Keratinocyte (primary cell): ENCODE results near the gene LGR6. TPM values are rescaled to one million over a fixed set of nuclear protein-coding genes. Genes with fewer than 3 reads are reported as not detected.

Experiments used
- DNase-seq: peaks from one replicate; pipeline ENCODE4 v3.0.0-alpha.2; 2011; ENCODE audit warnings: low read depth, missing footprints, low spot score
- FAIRE-seq: peaks from 2 replicates; lab custom pipeline; 2011; peaks lifted over from hg19 to GRCh38; lab: Jason Lieb, UNC
- H2AFZ ChIP-seq: 2 replicates; pipeline ENCODE4 v1.6.0; 2012; ENCODE audit warnings: low read length, control low read depth, inconsistent platforms; ENCODE audit not compliant: control insufficient read depth
- H3K27ac ChIP-seq: 2 replicates; pipeline ENCODE4 v1.5.1; 2011; ENCODE audit warnings: low read length; ENCODE audit not compliant: control insufficient read depth, insufficient read depth
- H3K27me3 ChIP-seq: 3 replicates; pipeline ENCODE4 v1.6.0; 2011; ENCODE audit warnings: low read length; ENCODE audit not compliant: control insufficient read depth, insufficient read depth; ENCODE audit errors: extremely low read depth
- H3K36me3 ChIP-seq, 2 experiments: 2 replicates in 1 of 2; 3 replicates in 1 of 2; pipeline ENCODE4 v1.5.1; 2011; ENCODE audit warnings: low read length in 2 of 2, mild to moderate bottlenecking in 1 of 2; ENCODE audit not compliant: control insufficient read depth in 2 of 2, insufficient read depth in 2 of 2; ENCODE audit errors: extremely low read depth in 1 of 2
- H3K4me1 ChIP-seq: 3 replicates; pipeline ENCODE4 v1.5.1; 2011; ENCODE audit warnings: low read length; ENCODE audit not compliant: control insufficient read depth, insufficient read depth; ENCODE audit errors: extremely low read depth
- H3K4me2 ChIP-seq: 3 replicates; pipeline ENCODE4 v1.6.0; 2011; ENCODE audit warnings: low read depth, low read length; ENCODE audit not compliant: control insufficient read depth, insufficient read depth; ENCODE audit errors: extremely low read depth
- H3K4me3 ChIP-seq, 3 experiments: fragments of 200-600 bp in 1 of 3; sonication (generic) in 1 of 3; 2 replicates in 2 of 3; 3 replicates in 1 of 3; pipeline ENCODE4 v1.5.1; 2011 to 2016; ENCODE audit warnings: low read length in 3 of 3, mild to moderate bottlenecking in 3 of 3, control low read depth in 2 of 3, inconsistent platforms in 1 of 3, low read depth in 1 of 3, mixed read lengths in 1 of 3, mixed run types in 1 of 3, moderate library complexity in 1 of 3; ENCODE audit not compliant: control insufficient read depth in 2 of 3, insufficient read depth in 2 of 3; ENCODE audit errors: extremely low read depth in 1 of 3
- H3K79me2 ChIP-seq: 2 replicates; pipeline ENCODE4 v1.6.0; 2012; ENCODE audit warnings: low read length; ENCODE audit not compliant: control insufficient read depth, insufficient read depth
- H3K9ac ChIP-seq: 3 replicates; pipeline ENCODE4 v1.6.0; 2011; ENCODE audit warnings: low read length; ENCODE audit not compliant: control insufficient read depth, insufficient read depth; ENCODE audit errors: extremely low read depth
- H3K9me1 ChIP-seq: 3 replicates; pipeline ENCODE4 v1.6.0; 2011; ENCODE audit warnings: low read length; ENCODE audit not compliant: control insufficient read depth, insufficient read depth; ENCODE audit errors: extremely low read depth
- H3K9me3 ChIP-seq: 2 replicates; pipeline ENCODE4 v1.5.1; 2012; ENCODE audit warnings: low read depth, low read length; ENCODE audit not compliant: control insufficient read depth
- H4K20me1 ChIP-seq: 3 replicates; pipeline ENCODE4 v1.6.0; 2011; ENCODE audit warnings: low read length; ENCODE audit not compliant: control insufficient read depth, insufficient read depth; ENCODE audit errors: extremely low read depth
- CTCF ChIP-seq, 3 experiments: IDR thresholded peaks in 1 of 3; conservative IDR thresholded peaks in 1 of 3; optimal IDR thresholded peaks in 1 of 3; 2 replicates in 2 of 3; 3 replicates in 1 of 3; pipeline versions ENCODE3 to v1.5.1; 2011; ENCODE audit warnings: low read length in 3 of 3, mild to moderate bottlenecking in 3 of 3, moderate library complexity in 2 of 3, control low read depth in 1 of 3, inconsistent platforms in 1 of 3; ENCODE audit not compliant: insufficient read depth in 2 of 3; ENCODE audit errors: extremely low read depth in 1 of 3
- EZH2 ChIP-seq: IDR thresholded peaks from one replicate; pipeline ENCODE4 v1.6.1; 2012; ENCODE audit warnings: inconsistent platforms, mild to moderate bottlenecking, low read length, moderate library complexity
- dilution Hi-C: fragments of 300-500 bp; cut with MboI; formaldehyde crosslinking; loops from one replicate; pipeline ENCODE4 v1.7.0; 2020; ENCODE audit warnings: low sequenced_read_pairs; ENCODE audit not compliant: extremely low pct_ligation_motif_present
- polyA plus RNA-seq, 5 experiments: library from polyadenylated mRNA; depleted of rRNA in 3 of 5; stranded (reverse) in 3 of 5; stranded (forward) in 1 of 5; unstranded in 1 of 5; fragments of >200 nt; gene quantifications; 1 replicate in 1 of 5; 2 replicates in 3 of 5; 3 replicates in 1 of 5; pipeline versions ENCODE4 v1.2.1 to v1.2.3, GENCODE V29; 2011 to 2012; ENCODE audit warnings: missing spikeins in 2 of 5, low read depth in 1 of 5, low replicate concordance in 1 of 5

The LGR6 gene
- polyA plus RNA-seq, 1 donor (not counting 4 experiments of a cell fraction or from before 2014, with no cell fraction given): 0.42 TPM

DNA sequence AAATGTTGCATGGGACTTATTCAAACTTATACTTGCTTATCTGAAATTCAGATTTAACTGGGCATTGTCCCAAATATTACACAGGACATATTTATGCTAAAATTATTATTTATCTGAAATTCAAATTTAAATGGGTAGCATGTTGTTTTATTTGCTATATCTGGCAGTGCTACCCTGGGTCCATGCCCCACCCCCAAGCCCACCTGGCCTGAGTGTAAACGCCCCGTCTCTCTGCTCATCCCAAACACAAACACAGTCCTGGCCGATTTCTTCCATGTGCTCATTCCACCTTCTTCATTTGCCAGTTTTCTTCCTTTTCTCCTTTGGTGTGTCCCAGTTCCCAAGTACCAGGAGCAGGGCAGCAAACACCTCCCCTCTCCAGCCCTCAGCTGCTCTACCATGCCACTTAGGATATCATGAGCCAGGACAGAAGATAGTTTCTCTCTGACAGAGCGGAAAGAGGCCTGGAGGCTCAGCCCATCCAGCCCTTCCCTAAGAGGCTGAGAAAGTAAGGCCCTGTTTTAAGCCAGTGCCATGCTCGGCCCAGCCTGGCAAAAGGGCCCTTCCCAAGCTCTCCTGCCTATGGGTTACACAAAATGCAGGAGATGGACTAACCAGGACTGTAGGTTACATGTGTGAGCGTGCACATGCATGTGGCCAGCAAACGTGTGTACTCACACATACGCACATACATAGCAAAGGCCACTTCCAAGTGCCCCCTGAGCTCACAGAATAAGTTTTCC lies 78.7 kb downstream of the LGR6 start:
- Histone ChIP-seq H3K9me3 (no peaks in the 10 kb centered on the region), H3K4me1 (peaks cover 3% of the 10 kb centered on the region), H3K79me2 (no peaks in the 10 kb centered on the region), H3K4me2 (no peak overlapping the region), H4K20me1 (no peaks in the 10 kb centered on the region), H3K27me3 (no peaks in the 10 kb centered on the region), H3K9me1 (no peaks in the 10 kb centered on the region), H3K4me3 (no peak overlapping the region), H2AFZ (no peak overlapping the region), H3K36me3 (no peaks in the 10 kb centered on the region), H3K9ac (no peak overlapping the region), H3K27ac (no peak overlapping the region)
- DNase-seq: no peak
- dilution Hi-C loops: no loop called here
- no peak for TF ChIP-seq CTCF (optimal IDR thresholded peaks at IDR 0.05 in 1 of 3, IDR thresholded peaks at IDR 0.05 in 1 of 3, conservative IDR thresholded peaks at IDR 0.05 in 1 of 3; ENCODE audit: extremely low read depth in 1 of 3, insufficient read depth in 2 of 3, low read length in 3 of 3)
- no peak for TF ChIP-seq EZH2
- no peak for FAIRE-seq

GRCh38 chr1:202274611-202275010 lies 81.0 kb downstream of the LGR6 start:
- H3K9me3 ChIP-seq: no peaks in the 10 kb centered on the region
- H3K36me3 ChIP-seq: no peaks in the 10 kb centered on the region
- no peak overlapping the region for H3K4me2 ChIP-seq
- H4K20me1 ChIP-seq: no peaks in the 10 kb centered on the region
- dilution Hi-C loops: no loop called here
- no peaks in the 10 kb centered on the region for H3K79me2 ChIP-seq
- no peak overlapping the region for H3K27ac ChIP-seq
- no peak overlapping the region for H2AFZ ChIP-seq
- TF ChIP-seq CTCF (optimal IDR thresholded peaks at IDR 0.05 in 1 of 3, IDR thresholded peaks at IDR 0.05 in 1 of 3, conservative IDR thresholded peaks at IDR 0.05 in 1 of 3; ENCODE audit: extremely low read depth in 1 of 3, insufficient read depth in 2 of 3, low read length in 3 of 3): peak; percentile 65 to 89 (median 68)
- TF ChIP-seq EZH2: no peak
- peaks cover 2% of the 10 kb centered on the region for H3K4me1 ChIP-seq
- DNase-seq (no peak), FAIRE-seq (no peak)
- no peak overlapping the region for H3K9ac ChIP-seq
- no peaks in the 10 kb centered on the region for H3K27me3 ChIP-seq
- H3K4me3 ChIP-seq: no peak overlapping the region
- no peaks in the 10 kb centered on the region for H3K9me1 ChIP-seq
